Heart left ventricle (tissue), 16 donors: ENCODE measurements around the gene MRTFA. TPM values are rescaled to one million over a fixed set of nuclear protein-coding genes. Genes with fewer than 3 reads are reported as not detected.

ENCODE experiments used
- ATAC-seq, 4 donors: fragments of 200-7000 bp; cut with Tn5 transposase; one replicate each; pipeline ENCODE4 v1.9.1; 2020 to 2022; ENCODE audit warnings: moderate library complexity in 4 of 4, mild to moderate bottlenecking in 3 of 4, moderate number of reproducible peaks in 1 of 4
- DNase-seq, 5 donors: peaks; one replicate each; pipeline ENCODE4 v3.0.0-alpha.2; 2020
- H3K27ac ChIP-seq, 12 donors: fragments of 200-600 bp; sonication (generic) in 4 of 12; one replicate each; pipeline versions ENCODE4 v1.5.0 to v1.8.0; 2016 to 2022; ENCODE audit warnings: mild to moderate bottlenecking in 2 of 12
- H3K27me3 ChIP-seq, 9 donors: fragments of 200-600 bp; sonication (generic) in 2 of 9; one replicate each; pipeline versions ENCODE4 v1.5.1 to v1.8.0; 2016 to 2022; ENCODE audit warnings: mild to moderate bottlenecking in 3 of 9
- H3K36me3 ChIP-seq, 9 donors: fragments of 200-600 bp; sonication (generic) in 2 of 9; one replicate each; pipeline versions ENCODE4 v1.5.0 to v1.8.0; 2018 to 2022; ENCODE audit warnings: mild to moderate bottlenecking in 2 of 9
- H3K4me1 ChIP-seq, 12 donors: fragments of 200-600 bp; sonication (generic) in 4 of 12; one replicate each; pipeline versions ENCODE4 v1.5.0 to v1.8.0; 2016 to 2022; ENCODE audit warnings: mild to moderate bottlenecking in 3 of 12
- H3K4me3 ChIP-seq, 12 donors: fragments of 200-600 bp; sonication (generic) in 4 of 12; one replicate each; pipeline versions ENCODE4 v1.5.0 to v1.8.0; 2017 to 2022; ENCODE audit warnings: mild to moderate bottlenecking in 9 of 12, moderate library complexity in 4 of 12
- H3K9me3 ChIP-seq, 12 donors: fragments of 200-600 bp; sonication (generic) in 4 of 12; one replicate each; pipeline versions ENCODE4 v1.5.0 to v1.8.0; 2016 to 2022; ENCODE audit warnings: mild to moderate bottlenecking in 1 of 12
- POLR2A ChIP-seq, 2 donors: fragments of 450-650 bp; IDR thresholded peaks; one replicate each; pipeline ENCODE4 v1.6.1; 2017; ENCODE audit warnings: antibody characterized with exemption in 2 of 2, mild to moderate bottlenecking in 2 of 2, moderate library complexity in 2 of 2
- WGBS, 4 donors: extraction: QIAGEN DNeasy Blood & Tissue Kit in 2 of 4; methylation state at CpG; one replicate each; pipeline versions ENCODE4 v1.1.5 to v1.1.7; 2013 to 2018; 5-methylcytosine and 5-hydroxymethylcytosine counted together
- intact Hi-C, 10 donors: fragments of 100-400 bp; cut with DNase I; formaldehyde crosslinking; loops; one replicate each; pipeline versions ENCODE4 v1.11.1 to v1.14.2; 2022
- polyA plus RNA-seq, 2 donors: library from polyadenylated mRNA; stranded (reverse); fragments of 200-250 nt; gene quantifications; one replicate each; pipeline ENCODE4 v1.2.3, GENCODE V29; 2013
- total RNA-seq, 9 donors: library from RNA; depleted of rRNA in 2 of 9; stranded (reverse); fragments of >200 nt in 2 of 9; fragmentation: NEBNext Ultra II Directional in 3 of 9; extraction: Animal tissue kit (Norgen Biotek cat#: 25700) in 3 of 9; gene quantifications; one replicate each; pipeline versions ENCODE4 v1.1.0 to v1.2.4, GENCODE V29; 2016 to 2023
- TF ChIP-seq, protein P1 (sequence below), 12 donors: fragments of 200-600 bp; sonication (generic) in 4 of 12; IDR thresholded peaks; one replicate each; pipeline versions ENCODE4 v1.5.0 to v1.8.0; 2018 to 2022; ENCODE audit warnings: antibody characterized with exemption in 12 of 12, mild to moderate bottlenecking in 5 of 12
- donor health status: ischemic (EF 13 %, LVEDD 7.1; RV severe dilation, severe dysfunction).
- donor health status: healthy with polysubstance abuse.
- donor health status: DM: no; HTN: yes; CAD: no.
- donor health status: DM: no; HTN: no; CAD: no.
- donor health status: ischemic (EF 25% LVEDD 6.9; RV normal size, moderate dysfunction).
- donor health status: ischemic (EF 25% LVEDD 5.7; RV mildly dilated, moderate dysfunction).
- donor health status: healthy.
- donor health status: DM: yes; HTN: yes; CAD: no.
- donor health status: ischemic (EF 35%, LVEDD 5.7; RV mildly dilated, moderate dysfunction).
- donor health status: nonischemic (EF 11% LVEDD 7.7; RV severe dilation, severe dysfunction).
- donor health status: DM: yes; HTN: yes; CAD: no.
- donor health status: PGD.
- donor health status: ischemic (EF 29% LVEDD 5.4; RV normal size, mild dysfunction).
- donor health status: nonischemic (EF 23%, LVEDD 6.1; RV moderate dilation, normal function).

The MRTFA gene
- total and polyA plus RNA-seq, 11 donors, result 14.0 to 52.6 (median 26.9) TPM

DNA sequence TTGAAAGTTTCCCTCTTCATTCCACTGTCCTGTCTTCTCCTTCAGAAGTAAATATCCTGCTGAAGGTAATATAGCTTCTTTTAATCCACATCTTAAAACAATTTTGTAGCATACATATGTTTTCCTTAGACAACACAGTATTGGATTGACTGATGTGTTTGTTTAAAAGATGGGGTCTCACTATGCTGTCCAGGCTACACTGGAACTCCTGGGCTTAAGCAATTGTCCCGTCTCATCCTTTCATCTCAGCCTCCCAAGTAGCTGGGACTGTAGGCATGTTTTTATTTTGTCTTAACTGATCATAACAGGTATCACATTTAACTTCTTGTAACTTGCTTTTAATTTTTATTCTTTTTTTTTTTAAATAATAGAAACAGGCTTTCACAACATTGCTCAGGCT is 55.9 kb downstream of the MRTFA start:
- TF ChIP-seq POLR2A (IDR thresholded peaks at IDR 0.05), result no peak
- TF ChIP-seq, protein P1, sequence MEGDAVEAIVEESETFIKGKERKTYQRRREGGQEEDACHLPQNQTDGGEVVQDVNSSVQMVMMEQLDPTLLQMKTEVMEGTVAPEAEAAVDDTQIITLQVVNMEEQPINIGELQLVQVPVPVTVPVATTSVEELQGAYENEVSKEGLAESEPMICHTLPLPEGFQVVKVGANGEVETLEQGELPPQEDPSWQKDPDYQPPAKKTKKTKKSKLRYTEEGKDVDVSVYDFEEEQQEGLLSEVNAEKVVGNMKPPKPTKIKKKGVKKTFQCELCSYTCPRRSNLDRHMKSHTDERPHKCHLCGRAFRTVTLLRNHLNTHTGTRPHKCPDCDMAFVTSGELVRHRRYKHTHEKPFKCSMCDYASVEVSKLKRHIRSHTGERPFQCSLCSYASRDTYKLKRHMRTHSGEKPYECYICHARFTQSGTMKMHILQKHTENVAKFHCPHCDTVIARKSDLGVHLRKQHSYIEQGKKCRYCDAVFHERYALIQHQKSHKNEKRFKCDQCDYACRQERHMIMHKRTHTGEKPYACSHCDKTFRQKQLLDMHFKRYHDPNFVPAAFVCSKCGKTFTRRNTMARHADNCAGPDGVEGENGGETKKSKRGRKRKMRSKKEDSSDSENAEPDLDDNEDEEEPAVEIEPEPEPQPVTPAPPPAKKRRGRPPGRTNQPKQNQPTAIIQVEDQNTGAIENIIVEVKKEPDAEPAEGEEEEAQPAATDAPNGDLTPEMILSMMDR (IDR thresholded peaks at IDR 0.05), result no peak
- Histone ChIP-seq H3K9me3 (peaks cover 0 to 3% (median 0%) of the 10 kb centered on the region in 12 donors), H3K36me3 (peaks cover 0 to 9% (median 0%) of the 10 kb centered on the region in 9 donors), H3K4me1 (peaks cover 0 to 4% (median 0%) of the 10 kb centered on the region in 12 donors), H3K27me3 (no peaks in the 10 kb centered on the region), H3K4me3 (no peak overlapping the region), H3K27ac (no peak overlapping the region)
- DNase-seq, result no peak
- ATAC-seq, result no peak
- 95 to 100% (median 99%) methylated on average over 1 of the region's 1 CpG for WGBS, 4 donors
- intact Hi-C loops, result no loop called here

DNA sequence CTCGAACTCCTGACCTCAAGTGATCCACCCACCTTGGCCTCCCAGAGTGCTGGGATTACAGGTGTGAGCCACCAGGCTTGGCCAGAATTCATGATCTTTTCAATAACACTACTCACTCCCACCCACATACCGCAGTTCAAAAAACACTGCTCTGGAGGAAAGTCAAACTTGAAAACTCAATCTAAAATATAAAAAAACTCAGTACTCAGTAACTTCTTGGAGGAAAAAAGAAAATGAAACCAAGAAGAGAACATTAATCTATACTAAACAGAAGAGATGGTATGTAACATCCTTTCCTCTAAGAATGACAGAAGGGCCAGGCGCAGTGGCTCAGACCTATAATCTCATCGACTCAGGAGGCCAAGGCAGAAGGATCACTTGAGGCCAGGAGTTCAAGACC is 58.3 kb downstream of the MRTFA start:
- ATAC-seq (no peak), DNase-seq (no peak)
- Histone ChIP-seq H3K27ac (no peak overlapping the region), H3K36me3 (no peaks in the 10 kb centered on the region), H3K4me1 (peaks cover 0 to 6% (median 0%) of the 10 kb centered on the region in 12 donors), H3K27me3 (no peaks in the 10 kb centered on the region), H3K9me3 (peaks cover 0 to 3% (median 0%) of the 10 kb centered on the region in 12 donors), H3K4me3 (no peak overlapping the region)
- WGBS, 4 donors, result 92 to 99% (median 97%) methylated on average over 4 of the region's 4 CpGs
- TF ChIP-seq, protein P1 (IDR thresholded peaks at IDR 0.05), result no peak
- TF ChIP-seq POLR2A (IDR thresholded peaks at IDR 0.05), result no peak
- intact Hi-C loops, result no loop called here

DNA sequence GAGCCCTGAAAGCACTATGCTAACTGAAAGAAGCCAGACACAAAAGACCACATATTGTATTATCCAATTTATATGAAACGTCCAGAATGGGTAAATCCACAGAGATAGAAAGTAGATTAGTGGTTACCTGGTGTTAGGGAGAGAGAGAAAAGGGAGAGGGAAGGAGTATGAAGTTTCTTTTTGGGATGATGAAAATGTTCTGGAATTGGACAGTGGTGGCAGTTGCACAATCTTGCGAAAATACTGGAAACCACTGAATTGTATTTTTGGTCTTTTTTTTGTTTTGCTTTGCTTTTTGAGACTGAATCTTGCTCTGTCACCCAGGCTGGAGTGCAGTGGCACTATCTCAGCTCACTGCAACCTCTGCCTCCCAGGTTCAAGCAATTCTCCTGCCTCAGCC is 63.5 kb downstream of the MRTFA start:
- Histone ChIP-seq H3K9me3 (peaks cover 0 to 18% (median 0%) of the 10 kb centered on the region in 12 donors), H3K36me3 (no peaks in the 10 kb centered on the region), H3K27ac (peak overlapping the region in 2 of 12 donors; percentile 16 to 49), H3K27me3 (no peaks in the 10 kb centered on the region), H3K4me1 (peaks cover 0 to 15% (median under 1%) of the 10 kb centered on the region in 12 donors), H3K4me3 (no peak overlapping the region)
- ATAC-seq (no peak), DNase-seq (no peak)
- TF ChIP-seq POLR2A (IDR thresholded peaks at IDR 0.05), result no peak
- TF ChIP-seq, protein P1 (IDR thresholded peaks at IDR 0.05), result no peak
- 74 to 84% (median 79%) methylated on average over 2 of the region's 2 CpGs for WGBS, 4 donors
- intact Hi-C loops, result no loop called here

GRCh38 chr22:40571887-40572286 is 64.6 kb downstream of the MRTFA start:
- ATAC-seq (no peak), DNase-seq (no peak)
- 94 to 99% (median 98%) methylated on average over 3 of the region's 3 CpGs for WGBS, 4 donors
- no peak overlapping the region for H3K4me3 ChIP-seq
- peaks cover 0 to 26% (median 6%) of the 10 kb centered on the region in 12 donors for H3K4me1 ChIP-seq
- H3K27ac ChIP-seq, result no peak overlapping the region
- H3K9me3 ChIP-seq, result peaks cover 0 to 18% (median 0%) of the 10 kb centered on the region in 12 donors
- H3K27me3 ChIP-seq, result no peaks in the 10 kb centered on the region
- TF ChIP-seq POLR2A (IDR thresholded peaks at IDR 0.05), result no peak
- TF ChIP-seq, protein P1 (IDR thresholded peaks at IDR 0.05), result no peak
- intact Hi-C loops, result no loop called here
- H3K36me3 ChIP-seq, result no peaks in the 10 kb centered on the region
